ENCODE results near the gene TWIST2.

GRCh38 chr2:238873841-238874240, 26.0 kb downstream of the TWIST2 start:
- no peak for TF ChIP-seq POLR2A (IDR thresholded peaks at IDR 0.05; ENCODE audit: low read depth, low read length)
- no peak for TF ChIP-seq TAF1 (IDR thresholded peaks at IDR 0.05; ENCODE audit: borderline replicate concordance, low read depth, low read length)
- TF ChIP-seq POLR2AphosphoS5 (IDR thresholded peaks at IDR 0.05; ENCODE audit: low read depth, low read length): no peak

Data from GM12892 (cell line).